ENCODE results near the gene FBXL2. TPM values are rescaled to one million over a fixed set of nuclear protein-coding genes. Genes with fewer than 3 reads are reported as not detected.

Gene FBXL2
- total RNA-seq, 2 experiments from 2014 or later, result not detected

DNA sequence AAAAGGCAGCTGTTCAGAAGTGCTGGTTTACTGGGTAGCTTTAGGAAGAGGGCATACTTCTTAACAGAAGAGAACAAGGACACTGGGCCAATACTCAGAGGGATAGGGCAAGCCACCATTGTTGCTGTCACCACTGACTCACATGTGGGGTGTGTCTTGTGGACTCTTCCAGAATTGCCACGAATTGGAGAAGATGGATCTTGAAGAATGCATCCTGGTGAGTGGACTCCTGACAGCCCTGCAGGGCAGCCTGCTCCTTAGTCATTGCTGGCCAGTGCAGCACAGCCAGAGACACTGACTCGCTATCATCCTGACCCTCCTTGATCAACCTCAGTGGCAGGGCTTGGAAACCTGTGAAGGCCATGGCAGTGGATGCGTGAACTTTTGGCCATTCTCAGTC lies 100.7 kb downstream of the FBXL2 start:
- POLR2A ChIA-PET, result no interaction called here
- CTCF ChIA-PET, result no interaction called here

DNA sequence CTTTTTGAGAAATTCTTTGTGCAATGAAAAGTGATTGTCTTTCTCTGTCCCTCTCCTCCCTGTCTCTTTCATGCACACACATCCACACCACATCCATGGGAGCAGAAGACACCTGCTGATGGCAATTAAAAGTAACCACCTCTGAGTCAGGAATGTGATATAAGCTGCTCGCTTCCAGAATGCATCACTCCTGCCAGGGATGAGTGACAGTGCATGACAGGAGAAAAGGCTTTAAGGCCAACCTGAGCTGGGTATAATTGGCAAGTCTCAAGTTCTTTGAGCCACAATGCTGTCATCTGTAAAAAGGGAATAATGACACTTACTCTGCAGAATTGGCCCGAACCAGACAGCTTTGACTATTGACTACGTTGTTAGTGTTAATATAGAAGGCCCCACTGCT lies 103.4 kb downstream of the FBXL2 start:
- ChIA-PET POLR2A (no interaction called here), CTCF (no interaction called here)

DNA sequence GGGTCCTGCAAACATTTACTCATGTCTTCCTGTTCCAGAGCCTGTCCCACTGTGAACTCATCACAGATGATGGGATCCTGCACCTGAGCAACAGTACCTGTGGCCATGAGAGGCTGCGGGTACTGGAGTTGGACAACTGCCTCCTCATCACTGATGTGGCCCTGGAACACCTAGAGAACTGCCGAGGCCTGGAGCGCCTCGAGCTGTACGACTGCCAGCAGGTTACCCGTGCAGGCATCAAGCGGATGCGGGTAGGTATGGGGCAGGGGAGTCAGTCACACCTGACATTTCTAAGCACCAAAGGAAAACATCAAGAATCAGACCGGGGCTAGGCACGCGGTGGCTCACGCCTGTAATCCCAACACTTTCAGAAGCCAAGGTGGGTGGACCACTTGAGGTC lies 106.7 kb downstream of the FBXL2 start:
- CTCF ChIA-PET, result no interaction called here
- POLR2A ChIA-PET, result no interaction called here

DNA sequence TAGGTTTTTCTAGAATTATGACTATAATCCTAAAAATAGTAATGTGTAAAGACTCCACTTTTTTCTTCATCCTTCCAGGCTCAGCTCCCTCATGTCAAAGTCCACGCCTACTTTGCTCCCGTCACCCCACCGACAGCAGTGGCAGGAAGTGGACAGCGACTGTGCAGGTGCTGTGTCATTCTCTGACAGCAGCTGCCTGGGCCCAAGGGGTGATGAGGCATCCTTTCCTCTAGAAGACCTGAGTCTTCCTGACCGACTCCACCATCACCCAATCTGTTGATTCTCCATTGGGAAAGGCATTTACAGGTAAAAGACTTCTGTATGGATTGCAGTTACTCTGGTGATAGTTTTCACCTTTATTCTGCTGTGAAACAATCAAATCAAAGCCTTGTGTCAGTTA lies 108.2 kb downstream of the FBXL2 start:
- ChIA-PET POLR2A (no interaction called here), CTCF (interaction anchor here (2.3 kb wide), 1 partner anchor 12 kb away, joined by 9 read pairs; no protein-coding TSS in a partner anchor)

DNA sequence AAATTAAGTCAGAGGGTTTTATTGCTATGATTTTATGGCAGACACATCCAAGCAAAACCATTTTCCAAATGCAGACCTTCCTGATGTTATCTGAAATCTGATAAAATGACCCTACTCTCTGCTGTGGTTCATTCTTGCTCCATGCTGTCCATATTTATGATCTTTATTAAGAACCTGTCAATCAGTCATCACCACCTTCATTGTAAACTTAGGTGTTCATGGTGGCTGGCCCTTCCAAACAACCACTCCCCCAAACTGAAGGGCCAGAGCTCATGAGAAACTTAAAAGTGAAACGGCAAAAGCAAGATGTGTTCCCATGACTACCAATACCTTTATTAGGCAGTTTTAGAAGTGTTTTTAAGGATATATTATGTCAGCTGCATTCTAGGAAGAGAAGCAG lies 109.4 kb downstream of the FBXL2 start:
- ChIA-PET POLR2A (no interaction called here), CTCF (interaction anchor here (0.6 to 2.3 kb wide), 3 partner anchors 14 to 26 kb away, joined by 3 to 9 read pairs (median 3); no protein-coding TSS in a partner anchor)

DNA sequence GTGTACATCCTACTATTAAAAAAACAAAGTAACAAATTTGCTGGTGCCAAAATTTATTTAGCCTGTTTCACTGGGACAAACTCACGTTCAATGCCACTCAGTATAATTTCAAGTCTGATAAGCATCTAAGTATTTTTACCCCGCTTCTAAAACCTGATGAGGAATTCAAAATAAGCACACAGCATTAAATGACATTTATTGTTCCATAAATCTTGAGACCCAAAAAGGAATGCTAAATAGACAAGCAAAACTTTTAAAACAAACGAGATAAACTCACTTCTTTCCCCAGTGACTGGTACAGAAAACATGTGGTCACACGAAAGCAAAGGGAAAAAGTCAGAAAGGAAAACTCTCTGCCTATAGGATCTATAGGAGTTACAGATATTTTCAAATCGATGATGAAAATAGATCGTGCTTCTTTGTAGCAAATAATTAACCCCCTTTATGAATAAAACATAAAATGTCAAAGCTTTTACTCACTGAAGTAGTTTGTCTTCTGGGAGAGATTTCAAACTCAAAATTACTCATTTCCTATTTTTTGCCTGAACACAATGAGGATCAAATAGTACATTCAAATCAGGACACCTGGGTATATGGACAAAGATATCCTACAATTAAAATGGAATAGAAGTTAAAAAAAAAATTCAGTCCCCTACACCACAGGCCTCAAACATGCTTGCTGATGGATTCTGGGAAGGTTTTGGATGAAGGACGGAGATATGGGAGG lies 111.3 kb downstream of the FBXL2 start:
- CTCF ChIA-PET, result interaction anchor here (1.5 kb wide), 1 partner anchor 16 kb away, joined by 3 read pairs; no protein-coding TSS in a partner anchor
- POLR2A ChIA-PET, result no interaction called here

DNA sequence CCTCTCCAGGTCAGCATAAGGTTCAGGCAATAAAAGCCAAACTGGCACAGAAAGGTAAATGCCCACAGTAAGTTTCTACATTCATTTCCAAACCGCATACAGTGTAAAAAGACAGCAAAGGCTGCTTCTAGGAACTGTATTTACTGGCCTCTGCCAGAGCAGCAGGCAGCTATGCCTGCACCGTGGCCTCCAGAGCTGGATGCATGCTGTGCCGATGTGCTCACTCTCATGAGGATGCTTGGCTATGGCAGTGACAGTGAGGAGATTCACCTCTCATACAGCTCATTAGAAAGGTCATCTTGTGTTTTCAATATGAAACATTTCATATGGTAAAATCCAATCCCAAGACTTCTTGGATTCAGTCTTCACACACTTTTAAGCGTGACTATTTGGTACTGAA lies 112.7 kb downstream of the FBXL2 start:
- POLR2A ChIA-PET, result no interaction called here
- CTCF ChIA-PET, result no interaction called here

DNA sequence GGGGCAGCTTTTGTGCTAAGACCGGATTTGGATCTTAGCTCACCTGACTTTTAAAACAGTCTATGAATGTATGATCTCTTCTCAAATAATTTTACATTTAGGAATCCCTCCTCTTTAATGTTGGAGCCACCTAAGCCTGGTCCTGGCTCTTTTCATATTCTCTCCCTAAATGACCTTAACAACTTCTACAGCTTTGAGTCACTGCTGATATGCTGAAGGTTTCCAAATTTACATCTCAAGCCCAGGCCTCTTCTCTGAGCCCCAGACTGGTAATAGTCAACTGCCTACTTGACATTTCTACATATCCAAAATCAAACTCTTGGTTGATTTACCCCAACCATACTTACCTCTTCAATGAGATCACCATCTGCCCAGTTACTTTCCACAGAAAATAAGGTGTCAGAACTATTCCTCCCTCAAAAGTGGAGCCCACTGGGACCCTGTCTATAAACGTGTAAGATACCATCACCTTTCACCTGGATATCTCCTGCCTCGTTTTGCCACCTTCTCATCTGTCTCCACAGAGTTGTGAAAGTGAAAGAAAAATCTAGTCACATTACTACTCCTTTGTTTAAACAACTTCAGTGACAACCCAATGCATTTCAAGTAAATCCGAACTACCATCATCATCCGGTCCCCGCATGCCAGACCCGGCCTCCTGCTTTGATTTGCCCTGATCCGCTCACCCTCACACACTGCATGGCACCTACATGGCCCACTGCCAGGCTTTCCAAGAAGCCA lies 114.2 kb downstream of the FBXL2 start:
- CTCF ChIA-PET, result no interaction called here
- POLR2A ChIA-PET, result no interaction called here

DNA sequence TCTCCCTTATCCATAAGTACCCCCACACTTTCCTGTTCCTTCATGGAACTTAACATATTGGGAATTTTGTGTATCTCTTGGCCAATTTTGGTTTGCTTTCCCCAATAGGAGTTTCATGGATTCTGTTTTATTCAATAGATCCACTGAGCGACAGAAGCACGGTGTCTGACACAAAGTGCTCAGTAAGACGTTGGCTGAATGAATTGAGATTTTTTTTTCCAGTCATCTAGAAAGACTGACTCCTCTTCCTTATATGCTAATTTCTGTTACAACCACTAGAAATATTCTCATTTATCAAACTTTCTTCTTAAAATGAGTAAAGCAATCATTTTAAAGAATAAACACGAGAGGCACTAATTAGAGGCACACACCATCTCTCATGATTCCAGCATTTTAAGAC lies 114.9 kb downstream of the FBXL2 start:
- ChIA-PET CTCF (no interaction called here), POLR2A (no interaction called here)

DNA sequence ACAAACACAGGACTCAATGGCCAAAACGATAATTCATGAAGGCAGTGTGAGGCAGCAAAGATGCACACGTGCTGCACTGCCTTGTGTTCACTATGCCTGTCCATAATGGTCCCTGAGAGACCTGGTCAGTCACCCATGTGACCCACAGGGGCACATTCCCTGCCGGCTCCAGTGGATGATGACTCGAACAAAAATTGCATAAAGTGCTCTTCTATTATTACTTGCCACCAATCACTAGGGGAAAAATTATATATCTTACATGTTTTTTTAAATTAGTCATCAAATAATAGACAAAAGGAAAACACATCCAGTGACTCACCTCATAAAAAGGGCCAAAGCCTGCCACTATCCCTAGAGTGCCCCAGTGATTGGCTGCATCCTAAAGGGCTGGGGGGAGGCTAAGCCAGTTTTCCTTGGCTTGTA lies 115.5 kb downstream of the FBXL2 start:
- ChIA-PET POLR2A (no interaction called here), CTCF (no interaction called here)

DNA sequence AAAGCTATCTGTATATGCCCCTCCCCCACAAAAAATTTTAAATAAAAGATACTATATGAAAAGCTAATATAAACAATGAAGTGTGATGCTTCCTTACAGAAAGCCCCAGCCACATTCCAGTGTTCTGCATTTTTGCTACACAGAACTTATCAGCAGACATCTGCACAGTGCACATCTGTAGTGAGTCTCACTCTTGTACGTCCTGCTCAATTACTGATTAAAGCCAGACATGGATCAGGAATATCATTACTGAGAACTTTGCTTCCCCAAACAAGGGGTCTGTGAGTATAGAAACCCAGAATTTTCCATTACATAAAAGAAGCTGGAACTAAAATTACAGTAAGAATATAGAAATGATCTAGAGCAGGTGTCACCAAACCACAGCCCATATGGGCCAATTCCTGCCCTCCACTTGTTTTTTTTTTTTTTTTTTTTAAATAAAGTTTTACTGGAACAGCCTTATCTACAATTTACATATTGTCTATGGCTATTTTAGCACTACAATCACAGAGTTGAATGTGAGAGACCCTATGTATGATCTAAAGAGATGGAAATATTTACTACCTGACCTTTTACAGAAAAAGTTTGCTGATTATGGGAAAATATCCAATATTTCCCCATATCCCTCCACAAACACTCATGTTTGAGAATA lies 117.3 kb downstream of the FBXL2 start:
- CTCF ChIA-PET, result interaction anchor here (1.9 kb wide), 1 partner anchor 22 kb away, joined by 4 read pairs; no protein-coding TSS in a partner anchor

DNA sequence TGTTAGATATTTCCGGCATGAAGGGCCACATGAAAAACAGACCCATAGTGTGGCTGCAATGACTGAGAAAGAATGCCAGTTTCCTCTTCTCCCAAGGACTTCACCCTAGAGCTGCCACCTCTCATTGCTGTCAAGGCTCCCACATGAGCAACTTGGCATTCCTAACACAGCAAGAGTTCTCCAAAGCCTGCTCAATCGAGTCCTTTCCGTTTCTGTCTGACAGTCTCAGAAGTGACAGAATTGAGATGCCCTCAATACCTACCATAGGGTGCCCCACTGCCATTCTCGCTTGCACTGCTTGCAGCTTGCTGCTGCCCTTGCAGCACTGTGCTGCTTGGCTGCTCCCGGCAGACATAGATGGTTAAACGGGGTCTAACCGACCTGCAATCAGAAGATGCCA lies 118.7 kb downstream of the FBXL2 start:
- POLR2A ChIA-PET, result no interaction called here
- CTCF ChIA-PET, result interaction anchor here (0.7 kb wide), 2 partner anchors 125 to 424 kb away, joined by 3 read pairs; no protein-coding TSS in a partner anchor

More for the DNA sequence above, 117.3 kb downstream of the FBXL2 start:
- POLR2A ChIA-PET, result no interaction called here

DNA sequence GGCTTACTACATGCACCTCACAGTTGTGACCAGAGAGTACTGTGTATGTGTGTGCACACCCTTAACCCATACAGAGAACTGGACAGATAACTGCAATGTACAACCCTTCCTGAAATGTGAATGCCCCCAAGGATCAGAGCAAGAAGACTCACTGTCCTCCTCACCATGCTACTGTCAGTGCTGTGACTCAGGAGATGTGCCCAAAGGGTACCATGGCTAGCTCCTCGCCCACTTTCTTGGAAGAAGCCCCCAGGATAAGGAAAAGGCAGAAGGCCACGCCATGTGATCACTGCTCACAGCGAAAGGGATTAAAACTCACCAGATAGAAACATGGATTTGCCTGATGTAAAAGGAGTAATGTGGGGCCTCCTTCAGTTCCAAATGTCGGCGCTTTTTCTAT lies 121.2 kb downstream of the FBXL2 start:
- POLR2A ChIA-PET, result interaction anchor here (0.5 kb wide), 1 partner anchor 560 kb away, joined by 3 read pairs; no protein-coding TSS in a partner anchor
- CTCF ChIA-PET, result no interaction called here

DNA sequence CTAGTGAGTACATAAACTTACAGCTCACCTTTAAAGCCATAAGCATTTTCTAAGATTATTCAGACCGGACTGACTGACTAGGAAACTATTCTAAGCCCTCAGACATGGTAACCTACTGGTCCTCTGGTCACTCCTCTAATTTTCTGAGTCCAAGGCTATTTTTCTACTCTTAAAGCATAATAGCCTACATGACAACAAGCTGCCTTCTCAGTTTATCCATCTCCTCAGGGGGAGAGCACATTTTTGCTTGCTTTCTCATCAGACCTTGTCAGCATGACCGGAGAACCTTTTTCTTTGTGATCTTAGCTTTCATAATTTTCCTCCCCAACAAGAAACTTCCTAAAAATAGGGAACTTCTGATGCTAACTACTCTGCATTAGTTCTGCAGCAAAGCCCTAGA lies 124.5 kb downstream of the FBXL2 start:
- CTCF ChIA-PET, result interaction anchor here (1.2 kb wide), 1 partner anchor 31 kb away, joined by 3 read pairs; no protein-coding TSS in a partner anchor
- POLR2A ChIA-PET, result interaction anchor here (0.7 kb wide), 1 partner anchor 39 kb away, joined by 3 read pairs; no protein-coding TSS in a partner anchor

DNA sequence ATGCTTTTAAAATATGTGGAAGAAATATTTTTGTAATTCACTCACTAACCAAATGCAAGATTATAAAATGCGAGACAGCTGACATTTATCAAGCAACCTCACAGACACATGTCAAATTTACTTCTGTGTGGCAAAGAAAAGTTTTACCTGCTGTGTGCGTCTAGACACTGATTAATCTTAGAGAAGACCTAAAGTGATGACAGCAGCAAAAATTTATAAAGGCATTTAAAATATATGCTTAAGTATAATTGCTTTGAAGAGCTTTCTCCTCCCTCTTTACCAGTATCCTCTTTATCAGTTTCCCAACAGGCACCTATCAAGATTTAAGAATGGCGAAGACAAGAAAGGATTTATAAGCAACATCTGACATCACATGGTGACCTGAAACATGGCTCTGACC lies 125.7 kb downstream of the FBXL2 start:
- ChIA-PET POLR2A (no interaction called here), CTCF (no interaction called here)

DNA sequence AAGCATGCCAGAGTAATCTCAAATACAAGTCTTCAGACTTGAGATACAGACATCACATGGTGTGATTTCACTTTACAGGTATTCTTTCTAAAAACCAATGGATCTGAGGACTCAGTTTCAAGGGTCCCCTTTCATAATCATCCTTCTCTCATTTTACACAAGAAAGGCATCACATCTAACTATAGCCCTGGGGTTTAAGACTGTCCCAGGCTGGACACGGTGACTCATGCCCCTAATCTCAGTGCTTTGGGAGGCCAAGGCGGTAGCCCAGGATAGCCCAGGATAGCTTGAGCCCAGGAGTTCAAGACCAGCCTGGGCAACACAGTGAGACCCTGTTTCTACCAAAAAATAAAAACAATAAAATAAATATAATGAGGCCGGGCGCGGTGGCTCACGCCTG lies 126.5 kb downstream of the FBXL2 start:
- POLR2A ChIA-PET, result no interaction called here
- CTCF ChIA-PET, result no interaction called here

DNA sequence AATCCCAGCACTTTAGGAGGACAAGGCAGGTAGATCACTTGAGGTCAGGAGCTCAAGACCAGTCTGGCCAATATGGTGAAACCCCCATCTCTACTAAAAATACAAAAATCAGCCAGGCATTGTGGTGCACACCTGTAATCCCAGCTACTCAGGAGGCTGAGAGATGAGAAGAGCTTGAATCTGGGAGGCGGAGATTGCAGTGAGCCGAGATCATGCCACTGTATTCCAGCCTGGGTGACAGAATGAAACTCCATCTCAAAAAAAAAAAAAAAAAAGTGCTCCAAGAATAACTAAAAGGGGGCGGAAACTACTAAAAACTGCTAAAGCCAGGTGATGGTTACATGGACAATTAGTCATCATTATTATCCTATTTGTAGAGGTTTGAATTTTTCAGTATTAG lies 133.6 kb downstream of the FBXL2 start:
- ChIA-PET CTCF (interaction anchor here (0.6 kb wide), 1 partner anchor 227 kb away, joined by 3 read pairs; no protein-coding TSS in a partner anchor), POLR2A (interaction anchor here (0.6 kb wide), 1 partner anchor 18 kb away, joined by 4 read pairs; no protein-coding TSS in a partner anchor)

DNA sequence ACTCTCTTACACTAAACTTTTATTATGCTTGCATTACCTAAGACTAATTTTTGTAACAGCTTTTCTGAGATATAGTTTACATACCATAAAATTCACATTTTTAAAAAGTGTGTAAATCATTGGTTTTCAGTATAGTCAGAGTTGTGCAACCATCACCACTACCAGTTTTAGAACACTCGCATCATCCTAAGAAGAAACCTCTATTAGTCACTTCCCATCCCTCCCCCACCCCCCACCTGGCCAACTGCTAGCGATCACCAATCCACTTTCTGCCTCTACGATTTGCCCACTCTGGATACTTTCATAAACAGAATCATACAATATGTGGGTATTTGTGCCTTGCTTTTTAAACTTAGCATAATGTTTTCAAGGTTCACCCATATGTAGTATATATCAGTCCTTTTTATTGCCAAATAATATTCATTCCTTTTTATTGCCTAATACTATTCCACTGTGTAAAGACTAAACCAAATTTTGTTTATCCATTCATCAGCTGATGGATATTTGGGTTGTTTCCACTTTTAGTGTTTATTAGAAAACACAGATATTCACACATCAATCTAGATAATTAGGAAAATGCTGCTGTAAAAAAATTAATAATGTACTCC lies 139.9 kb downstream of the FBXL2 start:
- POLR2A ChIA-PET, result no interaction called here
- CTCF ChIA-PET, result interaction anchor here (0.7 kb wide), 1 partner anchor 10 kb away, joined by 4 read pairs; no protein-coding TSS in a partner anchor

DNA sequence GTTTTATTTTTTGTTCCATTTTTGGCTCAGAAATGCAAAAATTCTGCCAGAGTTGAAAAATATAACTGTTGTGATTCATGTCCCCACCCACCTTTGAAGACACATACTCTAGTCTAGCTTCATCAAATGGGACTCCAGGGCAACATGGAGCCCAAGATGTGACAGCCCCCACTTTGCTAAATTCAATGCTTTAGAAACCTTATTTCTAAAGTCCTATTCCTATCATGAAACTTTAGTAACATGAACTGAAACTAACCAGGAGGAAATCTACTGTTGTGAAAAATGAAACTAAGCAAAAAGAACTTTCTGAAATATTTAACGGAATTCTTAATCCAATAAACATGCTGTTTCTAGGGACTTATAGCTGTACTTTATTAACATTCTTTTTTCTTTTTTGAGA lies 142.7 kb downstream of the FBXL2 start:
- CTCF ChIA-PET, result no interaction called here
- POLR2A ChIA-PET, result interaction anchor here (0.7 kb wide), 1 partner anchor 890 kb away, joined by 8 read pairs; no protein-coding TSS in a partner anchor

DNA sequence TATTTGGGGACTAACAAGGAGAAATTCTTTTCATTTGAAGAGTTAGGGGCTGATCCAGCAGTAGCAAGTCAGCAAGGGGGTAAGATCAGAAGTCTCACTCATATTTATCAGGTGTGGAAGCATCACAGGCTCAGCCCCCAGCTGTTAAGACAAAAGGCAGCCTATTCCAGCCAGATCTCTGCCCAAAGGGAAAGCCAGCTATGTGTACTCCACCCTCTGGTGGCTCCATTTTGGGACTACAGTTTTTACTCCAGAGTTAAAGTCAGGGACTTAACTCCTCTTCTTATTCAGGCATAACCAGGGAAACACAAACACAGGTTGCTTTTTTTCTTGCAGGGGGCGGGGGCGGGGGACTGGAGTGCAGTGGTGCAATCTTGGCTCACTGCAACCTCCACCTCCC lies 143.7 kb downstream of the FBXL2 start:
- POLR2A ChIA-PET, result no interaction called here
- CTCF ChIA-PET, result interaction anchor here (0.7 kb wide), 1 partner anchor 280 kb away, joined by 4 read pairs; no protein-coding TSS in a partner anchor
